Stimulated activated CD4-positive, alpha-beta T cell treated with anti-CD3 and anti-CD28 coated beads, TNF-alpha, amount 100 ng/mL, for 1 hour (primary cell): ENCODE data around the gene ALG12.
A peak's percentile ranks its signal among the peaks of the same experiment; 100 is the strongest.

Source experiments
- DNase-seq, 3 donors: peaks; one replicate each; pipeline ENCODE4 v3.0.0-alpha.2; 2020; ENCODE audit warnings: low read depth in 3 of 3, low spot score in 1 of 3

ALG12 gene

GRCh38 chr22:49933236-49934159, 15.3 kb upstream of the ALG12 start:
- no peak for DNase-seq

- DNase-seq: peak in 1 of 3 donors; percentile 33
Observed at GRCh38 chr22:49930596-49931412, 12.6 kb upstream of the ALG12 start.

- DNase-seq: no peak
Observed at GRCh38 chr22:49929994-49930575, 11.8 kb upstream of the ALG12 start.

GRCh38 chr22:49929211-49929979, 11.2 kb upstream of the ALG12 start:
- DNase-seq: peak in 2 of 3 donors; percentile 69 to 81

- DNase-seq: no peak
Observed at GRCh38 chr22:49928555-49929210, 10.4 kb upstream of the ALG12 start.

GRCh38 chr22:49928185-49928495, 9.9 kb upstream of the ALG12 start:
- DNase-seq: no peak

GRCh38 chr22:49927483-49928184, 9.4 kb upstream of the ALG12 start:
- DNase-seq: no peak

- no peak for DNase-seq
Observed at GRCh38 chr22:49926916-49927315, 8.7 kb upstream of the ALG12 start.

- DNase-seq: peak; percentile 45 to 57 (median 50)
Observed at GRCh38 chr22:49925525-49926128, 7.4 kb upstream of the ALG12 start.

- DNase-seq: no peak
Observed at GRCh38 chr22:49924113-49924833, 6.0 kb upstream of the ALG12 start.

GRCh38 chr22:49923445-49923844, 5.2 kb upstream of the ALG12 start:
- no peak for DNase-seq

GRCh38 chr22:49922926-49923325, 4.7 kb upstream of the ALG12 start:
- DNase-seq: no peak

GRCh38 chr22:49922484-49922883, 4.2 kb upstream of the ALG12 start:
- no peak for DNase-seq

GRCh38 chr22:49921508-49922278, 3.5 kb upstream of the ALG12 start:
- no peak for DNase-seq

- no peak for DNase-seq
Observed at GRCh38 chr22:49920859-49921258, 2.6 kb upstream of the ALG12 start.

GRCh38 chr22:49918911-49919881, 958 bp upstream of the ALG12 start:
- no peak for DNase-seq

GRCh38 chr22:49916831-49917230, 1.4 kb downstream of the ALG12 start:
- DNase-seq: no peak
